GM12874 (cell line): ENCODE results near the gene PHACTR2.

ENCODE experiments used
- CTCF ChIP-seq: IDR thresholded peaks from 2 replicates; pipeline ENCODE4 v1.5.1; 2011; ENCODE audit warnings: low read depth, mild to moderate bottlenecking, control low read depth, low read length, moderate library complexity; ENCODE audit not compliant: insufficient read depth

PHACTR2 gene

GRCh38 chr6:143757346-143757832, 79.6 kb downstream of the PHACTR2 start:
- no peak for TF ChIP-seq CTCF

GRCh38 chr6:143758551-143758950, 80.8 kb downstream of the PHACTR2 start:
- no peak for TF ChIP-seq CTCF

- no peak for TF ChIP-seq CTCF
Measured at GRCh38 chr6:143759666-143760065, 81.9 kb downstream of the PHACTR2 start.

GRCh38 chr6:143761074-143761473, 83.3 kb downstream of the PHACTR2 start:
- TF ChIP-seq CTCF, result no peak

GRCh38 chr6:143762126-143762525, 84.4 kb downstream of the PHACTR2 start:
- TF ChIP-seq CTCF, result no peak

- TF ChIP-seq CTCF, result no peak
Measured at GRCh38 chr6:143765422-143766184, 87.8 kb downstream of the PHACTR2 start.

GRCh38 chr6:143766185-143766553, 88.4 kb downstream of the PHACTR2 start:
- no peak for TF ChIP-seq CTCF
